ENCODE measurements around the gene BEND2.

The BEND2 gene

DNA sequence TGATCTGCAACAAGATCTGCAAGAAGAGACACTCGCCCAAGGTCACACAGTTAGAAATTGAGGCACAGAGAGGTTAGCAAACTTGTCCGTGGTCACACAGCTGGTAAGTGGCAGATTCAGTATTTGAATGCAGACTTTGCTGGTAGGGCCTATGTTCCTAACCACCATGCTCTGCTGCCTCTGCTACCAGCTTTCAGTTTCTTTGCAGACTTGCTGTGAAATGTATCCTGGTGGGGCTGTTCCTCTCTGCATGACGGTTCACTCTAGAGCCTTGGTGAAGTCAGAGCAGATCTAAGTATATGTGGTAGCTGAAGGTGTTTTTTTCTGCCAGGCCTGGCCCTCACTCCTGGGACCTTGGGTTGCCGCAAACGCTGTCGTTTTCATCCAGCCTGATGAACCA, 87.1 kb downstream of the BEND2 start:
- no peak for DNase-seq (ENCODE audit: low spot score)
- in situ Hi-C loops (cut with MboI; ENCODE audit: low pct_unique_long_range_greater_than_20kb, low sequenced_read_pairs, unreplicated experiment): no loop called here
- no peak for TF ChIP-seq CTCF (IDR thresholded peaks at IDR 0.05; ENCODE audit: extremely low read depth, insufficient read depth, missing control alignments)

GRCh38 chrX:18129690-18130089, 91.0 kb downstream of the BEND2 start:
- DNase-seq (ENCODE audit: low spot score): no peak
- TF ChIP-seq CTCF (IDR thresholded peaks at IDR 0.05; ENCODE audit: extremely low read depth, insufficient read depth, missing control alignments): no peak
- in situ Hi-C loops (cut with MboI; ENCODE audit: low pct_unique_long_range_greater_than_20kb, low sequenced_read_pairs, unreplicated experiment): no loop called here

- no peak for TF ChIP-seq CTCF (IDR thresholded peaks at IDR 0.05; ENCODE audit: extremely low read depth, insufficient read depth, missing control alignments)
- DNase-seq (ENCODE audit: low spot score): no peak
- in situ Hi-C loops (cut with MboI; ENCODE audit: low pct_unique_long_range_greater_than_20kb, low sequenced_read_pairs, unreplicated experiment): no loop called here
Observed at GRCh38 chrX:18126971-18127370, 93.7 kb downstream of the BEND2 start.

DNA sequence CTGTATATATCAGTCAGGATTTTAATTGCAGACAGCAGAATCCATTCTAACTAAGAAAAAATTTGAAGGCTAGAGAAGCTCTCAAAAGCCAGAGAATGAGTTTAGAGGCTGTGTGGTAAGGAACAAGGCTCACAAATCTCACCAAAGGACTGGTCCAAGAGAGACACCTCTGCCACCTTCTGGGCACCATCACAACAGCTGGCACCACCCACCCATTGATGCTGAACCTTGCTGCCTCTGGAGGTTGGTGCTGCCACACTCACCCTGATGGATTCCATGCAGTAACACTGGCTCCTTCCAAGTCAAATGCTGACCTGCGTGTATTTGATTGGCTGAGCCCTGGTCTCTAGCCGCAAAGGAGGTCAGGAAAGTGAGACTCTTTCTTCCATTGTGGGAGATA, 100.8 kb downstream of the BEND2 start:
- no peak for TF ChIP-seq CTCF (IDR thresholded peaks at IDR 0.05; ENCODE audit: extremely low read depth, insufficient read depth, missing control alignments)
- in situ Hi-C loops (cut with MboI; ENCODE audit: low pct_unique_long_range_greater_than_20kb, low sequenced_read_pairs, unreplicated experiment): no loop called here
- DNase-seq (ENCODE audit: low spot score): no peak

Measured in GM13977 (cell line).